K562 (cell line): ENCODE measurements around the gene NPHS2. TPM values are rescaled to one million over a fixed set of nuclear protein-coding genes. Genes with fewer than 3 reads are reported as not detected.

Experiments used
- ATAC-seq: fragments of 200-7000 bp; cut with Tn5 transposase; 3 replicates; pipeline ENCODE4 v1.9.1; 2020; ENCODE audit warnings: moderate library complexity
- BruUV-seq: library from RNA; stranded (reverse); fragments of 400-500 nt; replicated peaks from 2 replicates; lab custom pipeline; 2021; lab: Mats Ljungman, UMichigan
- CTCF ChIA-PET: fragments of 300-600 bp; formaldehyde crosslinking; extraction: SDS; loops from one replicate; lab custom pipeline; 2021; ENCODE audit warnings: low intra/inter-chr PET ratio; lab: Yijun Ruan, JAX
- POLR2A ChIA-PET: fragments of 300-600, 350-650 bp; sonication (Branson Sonifier 250); formaldehyde crosslinking; extraction: SDS; loops from one replicate; lab custom pipeline; 2021; ENCODE audit warnings: antibody characterized with exemption, inconsistent platforms; lab: Yijun Ruan, JAX
- DNase-seq, 4 experiments: peaks; one replicate each; pipeline versions ENCODE4 v3.0.0 to v3.0.0-alpha.2; 2011 to 2018; ENCODE audit warnings: low spot score in 3 of 4, mixed read lengths in 3 of 4; ENCODE audit errors: extremely low read depth in 1 of 4
- FAIRE-seq: peaks from 2 replicates; lab custom pipeline; 2011; peaks lifted over from hg19 to GRCh38; lab: Jason Lieb, UNC
- H2AFZ ChIP-seq: 2 replicates; pipeline ENCODE4 v1.6.0; 2011; ENCODE audit warnings: low read depth, low read length, control low read depth, inconsistent platforms
- H3K27ac ChIP-seq: fragments of 200-600 bp; 3 replicates; pipeline ENCODE4 v1.8.0; 2011; ENCODE audit warnings: low read depth, mild to moderate bottlenecking, control low read depth, inconsistent platforms, low read length, moderate library complexity, mixed read lengths; ENCODE audit errors: extremely low read depth
- H3K27me3 ChIP-seq, 2 experiments: fragments of 300-600 bp in 1 of 2; 2 replicates in 1 of 2; 3 replicates in 1 of 2; pipeline versions ENCODE4 v1.6.0 to v1.8.0; 2011; ENCODE audit warnings: inconsistent platforms in 2 of 2, low read length in 2 of 2, mild to moderate bottlenecking in 1 of 2, mixed read lengths in 1 of 2, moderate library complexity in 1 of 2; ENCODE audit not compliant: control insufficient read depth in 2 of 2, insufficient read depth in 2 of 2
- H3K36me3 ChIP-seq: fragments of 300-600 bp; 3 replicates; pipeline ENCODE4 v1.8.0; 2011; ENCODE audit warnings: mild to moderate bottlenecking, low read length, inconsistent platforms; ENCODE audit not compliant: control insufficient read depth, insufficient read depth
- H3K4me1 ChIP-seq, 2 experiments: fragments of 200-600 bp in 1 of 2; replicated peaks in 1 of 2; 2 replicates in 1 of 2; 3 replicates in 1 of 2; pipeline versions ENCODE4 v1.5.1 to v1.8.0; 2011; ENCODE audit warnings: inconsistent platforms in 2 of 2, low read length in 2 of 2, mild to moderate bottlenecking in 1 of 2, mixed read lengths in 1 of 2, moderate library complexity in 1 of 2; ENCODE audit not compliant: control insufficient read depth in 2 of 2, insufficient read depth in 2 of 2
- H3K4me2 ChIP-seq: 2 replicates; pipeline ENCODE4 v1.6.1; 2011; ENCODE audit warnings: low read length, control low read depth, inconsistent platforms, mixed read lengths; ENCODE audit not compliant: insufficient read depth
- H3K4me3 ChIP-seq: fragments of 200-600 bp; sonication (generic), shearing (Covaris generic); 2 replicates; pipeline ENCODE4 v1.5.1; 2016; ENCODE audit warnings: control low read depth, inconsistent platforms
- H3K79me2 ChIP-seq: fragments of 200-600 bp; 3 replicates; pipeline ENCODE4 v1.8.0; 2011; ENCODE audit warnings: low read length, inconsistent platforms; ENCODE audit not compliant: control insufficient read depth, insufficient read depth
- H3K9ac ChIP-seq, 2 experiments: 2 replicates each; pipeline versions ENCODE4 v1.6.0 to v1.6.1; 2011; ENCODE audit warnings: low read depth in 2 of 2, low read length in 2 of 2, control low read depth in 1 of 2, inconsistent platforms in 1 of 2, mild to moderate bottlenecking in 1 of 2, mixed read lengths in 1 of 2; ENCODE audit not compliant: insufficient read depth in 1 of 2
- H3K9me1 ChIP-seq: one replicate; pipeline ENCODE4 v1.6.0; 2011; ENCODE audit warnings: inconsistent platforms, mild to moderate bottlenecking, low read length, moderate library complexity; ENCODE audit not compliant: control insufficient read depth, insufficient read depth
- H3K9me3 ChIP-seq: replicated peaks from 2 replicates; pipeline ENCODE4 v1.5.1; 2011; ENCODE audit warnings: low read depth, low read length, inconsistent platforms; ENCODE audit not compliant: control insufficient read depth, insufficient read depth
- H4K20me1 ChIP-seq: replicated peaks from 2 replicates; pipeline ENCODE4 v1.6.1; 2011; ENCODE audit warnings: low read length, inconsistent platforms, mixed read lengths; ENCODE audit not compliant: control insufficient read depth, insufficient read depth
- BRD9 ChIP-seq: fragments of 450-650 bp; IDR thresholded peaks from 2 replicates; pipeline ENCODE4 v1.6.1; 2018; ENCODE audit warnings: low read depth; ENCODE audit not compliant: partially characterized antibody
- EP400 ChIP-seq: fragments of 450-650 bp; IDR thresholded peaks from 2 replicates; pipeline ENCODE4 v1.6.1; 2017; ENCODE audit warnings: antibody characterized with exemption, mild to moderate bottlenecking, moderate library complexity
- PCBP1 ChIP-seq: fragments of 200-400 bp; formaldehyde crosslinking; IDR thresholded peaks from 2 replicates; pipeline ENCODE4 v1.6.1; 2018; ENCODE audit warnings: mild to moderate bottlenecking, low read depth, low read length; ENCODE audit not compliant: poor library complexity, severe bottlenecking
- SMAD2 ChIP-seq: fragments of 150-350 bp; IDR thresholded peaks from 2 replicates; pipeline ENCODE4 v1.6.1; 2014; ENCODE audit warnings: low read depth, mild to moderate bottlenecking, low read length
- WGBS: fragments of 100-300 bp; shearing (Covaris generic); methylation state at CpG from one replicate; pipeline ENCODE4 v1.1.6; 2016; ENCODE audit warnings: low coverage, mixed read lengths; ENCODE audit not compliant: insufficient coverage; ENCODE audit errors: missing lambda C conversion rate; 5-methylcytosine and 5-hydroxymethylcytosine counted together
- in situ Hi-C: fragments of 300-500 bp; cut with MboI; formaldehyde crosslinking; loops from 4 replicates; pipeline ENCODE4 v1.15.0; 2018; ENCODE audit warnings: inconsistent platforms, mixed read lengths
- intact Hi-C: fragments of 100-400 bp; cut with micrococcal nuclease; formaldehyde crosslinking; loops from 2 replicates; pipeline ENCODE4 v1.14.2; 2022
- polyA plus RNA-seq, 8 experiments: library from polyadenylated mRNA; depleted of rRNA in 4 of 8; stranded (reverse) in 5 of 8; unstranded in 3 of 8; fragments of >200 nt; fragmentation: Nextera tagmentation in 2 of 8; fragmentation: Illumina TruSeq in 1 of 8; extraction: Ambion mirVana in 2 of 8; extraction: Trizol in 1 of 8; gene quantifications; 2 replicates each; pipeline versions ENCODE4 v1.2.1 to v1.2.3, GENCODE V29; 2011 to 2014; ENCODE audit warnings: inconsistent platforms in 1 of 8, missing spikeins in 1 of 8
- total RNA-seq, 7 experiments: library from RNA; depleted of rRNA in 6 of 7; stranded (reverse); fragments of >200 nt in 6 of 7; fragmentation: Illumina TruSeq in 2 of 7; extraction: Trizol in 2 of 7; gene quantifications; 2 replicates each; pipeline versions ENCODE4 v1.2.1 to v1.2.3, GENCODE V29; 2011 to 2021; ENCODE audit warnings: low replicate concordance in 1 of 7
- TF ChIP-seq, protein P1 (sequence below), 2 experiments: fragments of 450-650 bp; formaldehyde crosslinking in 1 of 2; IDR thresholded peaks; 2 replicates each; pipeline versions ENCODE4 v1.4.0 to v1.6.1; 2014 to 2020; ENCODE audit warnings: mild to moderate bottlenecking in 2 of 2, borderline replicate concordance in 1 of 2, low read depth in 1 of 2

Gene NPHS2
- total and polyA plus RNA-seq, 9 of the 15 experiments (the other 6 are each of a cell fraction or from before 2014, with no cell fraction given), result not detected

DNA sequence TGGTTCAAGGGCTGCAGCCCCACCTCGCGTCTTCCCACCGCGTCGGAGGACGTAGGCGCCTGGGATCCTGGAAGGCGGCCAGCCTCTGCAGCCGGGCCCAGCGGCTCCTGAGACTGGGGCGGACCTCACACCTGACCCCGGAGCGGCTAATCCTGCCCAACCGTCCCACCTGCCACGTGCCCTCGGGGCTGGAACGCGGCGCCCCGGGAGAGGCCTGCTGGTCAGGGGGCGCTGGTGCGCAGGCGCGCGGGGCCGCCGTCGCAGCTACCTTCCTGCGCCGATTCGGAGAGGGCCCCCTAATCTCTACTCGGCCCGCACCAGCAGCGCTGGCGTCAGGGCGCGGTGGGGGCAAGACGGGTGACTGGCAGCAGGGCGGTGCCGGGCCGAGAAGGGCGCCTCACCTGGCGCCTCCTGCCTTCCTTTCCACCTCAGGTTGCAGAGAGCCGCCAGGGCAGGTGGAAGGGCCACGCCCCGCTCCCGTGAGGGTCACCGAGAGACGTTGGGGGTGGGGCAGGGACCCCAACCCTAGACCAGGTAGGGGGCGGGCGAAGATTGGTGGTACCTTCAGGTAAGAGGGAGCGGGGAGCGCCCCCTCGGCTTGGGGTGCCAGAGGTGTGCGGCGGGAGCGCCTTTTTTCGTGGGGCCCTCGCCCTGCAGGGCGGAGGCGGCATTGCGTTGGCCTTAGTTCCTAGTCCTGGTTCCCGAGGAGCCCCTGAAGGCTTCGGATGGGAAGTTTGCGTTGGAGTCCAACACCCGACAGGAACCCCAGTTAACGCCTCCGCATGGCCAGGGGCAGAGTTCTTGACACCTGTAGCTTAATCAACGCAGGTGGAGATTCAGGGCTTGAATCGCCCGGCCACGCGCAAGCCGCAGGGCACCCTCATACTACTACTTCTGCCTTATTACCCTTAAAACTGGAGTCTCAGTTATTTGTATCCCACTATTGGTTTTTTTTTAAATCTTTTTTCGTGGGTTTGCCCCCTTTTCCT, 16.1 kb upstream of the NPHS2 start, which contains the start of gene TDRD5:
TSS of gene TDRD5 (plus strand) at position 241 of the 989 bp plus-strand sequence. CDS start 784 bp downstream, outside the sequence.
- Histone ChIP-seq H3K9ac (peak within 1 kb of the TSS in 1 of 2 experiments; percentile 15; a peak in 1 of 4 replicates), H3K79me2 (no peaks in the 10 kb centered on the region), H3K9me3 (no peaks in the 10 kb centered on the region), H3K4me3 (no peak within 1 kb of the TSS), H2AFZ (no peak within 1 kb of the TSS), H3K27me3 (peaks cover 29 to 46% of the 10 kb centered on the region in 2 experiments; a peak in 4 of 5 replicates), H3K36me3 (no peaks in the 10 kb centered on the region), H3K4me2 (no peak within 1 kb of the TSS), H3K27ac (no peak within 1 kb of the TSS), H4K20me1 (no peaks in the 10 kb centered on the region; the same call in 1 of the 2 replicates), H3K4me1 (peaks cover 0 to 9% of the 10 kb centered on the region in 2 experiments; a peak in 2 of 5 replicates), H3K9me1 (no peaks in the 10 kb centered on the region)
- ATAC-seq (peak; percentile 59), DNase-seq (peak in 3 of 4 experiments; percentile 41 to 59 (median 45)), FAIRE-seq (no peak)
- no TSS peak for BruUV-seq
- 15% methylated on average over 70 of the region's 75 CpGs for WGBS
- POLR2A ChIA-PET, result interaction anchor here (0.6 kb wide), 1 partner anchor 361 kb away, joined by 3 read pairs; no protein-coding TSS in a partner anchor
- intact Hi-C loops, result loop anchor here (10.0 kb wide), 1 partner anchor 207 kb away; no protein-coding TSS in a partner anchor
- in situ Hi-C loops, result no loop called here
- CTCF ChIA-PET, result no interaction called here
- TF ChIP-seq, protein P1, sequence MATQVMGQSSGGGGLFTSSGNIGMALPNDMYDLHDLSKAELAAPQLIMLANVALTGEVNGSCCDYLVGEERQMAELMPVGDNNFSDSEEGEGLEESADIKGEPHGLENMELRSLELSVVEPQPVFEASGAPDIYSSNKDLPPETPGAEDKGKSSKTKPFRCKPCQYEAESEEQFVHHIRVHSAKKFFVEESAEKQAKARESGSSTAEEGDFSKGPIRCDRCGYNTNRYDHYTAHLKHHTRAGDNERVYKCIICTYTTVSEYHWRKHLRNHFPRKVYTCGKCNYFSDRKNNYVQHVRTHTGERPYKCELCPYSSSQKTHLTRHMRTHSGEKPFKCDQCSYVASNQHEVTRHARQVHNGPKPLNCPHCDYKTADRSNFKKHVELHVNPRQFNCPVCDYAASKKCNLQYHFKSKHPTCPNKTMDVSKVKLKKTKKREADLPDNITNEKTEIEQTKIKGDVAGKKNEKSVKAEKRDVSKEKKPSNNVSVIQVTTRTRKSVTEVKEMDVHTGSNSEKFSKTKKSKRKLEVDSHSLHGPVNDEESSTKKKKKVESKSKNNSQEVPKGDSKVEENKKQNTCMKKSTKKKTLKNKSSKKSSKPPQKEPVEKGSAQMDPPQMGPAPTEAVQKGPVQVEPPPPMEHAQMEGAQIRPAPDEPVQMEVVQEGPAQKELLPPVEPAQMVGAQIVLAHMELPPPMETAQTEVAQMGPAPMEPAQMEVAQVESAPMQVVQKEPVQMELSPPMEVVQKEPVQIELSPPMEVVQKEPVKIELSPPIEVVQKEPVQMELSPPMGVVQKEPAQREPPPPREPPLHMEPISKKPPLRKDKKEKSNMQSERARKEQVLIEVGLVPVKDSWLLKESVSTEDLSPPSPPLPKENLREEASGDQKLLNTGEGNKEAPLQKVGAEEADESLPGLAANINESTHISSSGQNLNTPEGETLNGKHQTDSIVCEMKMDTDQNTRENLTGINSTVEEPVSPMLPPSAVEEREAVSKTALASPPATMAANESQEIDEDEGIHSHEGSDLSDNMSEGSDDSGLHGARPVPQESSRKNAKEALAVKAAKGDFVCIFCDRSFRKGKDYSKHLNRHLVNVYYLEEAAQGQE (IDR thresholded peaks at IDR 0.05; ENCODE audit: borderline replicate concordance), result no peak
- TF ChIP-seq, protein P1 (CRISPR knock-in tag; IDR thresholded peaks at IDR 0.05; ENCODE audit: low read depth), result no peak
- TF ChIP-seq PCBP1, result no peak
- no peak for TF ChIP-seq SMAD2
- TF ChIP-seq BRD9, result no peak
- TF ChIP-seq EP400, result no peak
